HepG2 (cell line): ENCODE measurements around the gene INF2. TPM values are rescaled to one million over a fixed set of nuclear protein-coding genes. Genes with fewer than 3 reads are reported as not detected.

Experiments
- HIC2 ChIP-seq: sonication (generic); formaldehyde crosslinking; IDR thresholded peaks from 2 replicates; pipeline ENCODE4 v1.9.0; 2022; ENCODE audit warnings: low read depth, missing genetic modification reagents
- IRX3 ChIP-seq: sonication (generic); formaldehyde crosslinking; IDR thresholded peaks from 2 replicates; pipeline ENCODE4 v1.8.1; 2023; ENCODE audit warnings: mild to moderate bottlenecking, low read depth, missing genetic modification reagents, borderline replicate concordance
- MIER3 ChIP-seq: IDR thresholded peaks from 2 replicates; pipeline ENCODE4 v1.6.1; 2016; ENCODE audit warnings: missing compliant biosample characterization, borderline replicate concordance
- NCOA2 ChIP-seq: sonication (generic); formaldehyde crosslinking; IDR thresholded peaks from 2 replicates; pipeline ENCODE4 v1.8.0; 2022; ENCODE audit warnings: inconsistent platforms
- NONO ChIP-seq, 2 experiments: fragments of 450-650 bp in 1 of 2; sonication (generic) in 1 of 2; formaldehyde crosslinking in 1 of 2; IDR thresholded peaks in 1 of 2; conservative IDR thresholded peaks in 1 of 2; 2 replicates each; pipeline versions ENCODE4 v1.6.1 to v1.8.0; 2017 to 2022; ENCODE audit warnings: mild to moderate bottlenecking in 1 of 2, missing genetic modification reagents in 1 of 2, moderate library complexity in 1 of 2
- POLR2G ChIP-seq: fragments of 200-400 bp; formaldehyde crosslinking; IDR thresholded peaks from 2 replicates; pipeline ENCODE4 v1.6.1; 2018; ENCODE audit warnings: mild to moderate bottlenecking, low read depth, low read length, moderate library complexity
- SALL1 ChIP-seq: sonication (generic); formaldehyde crosslinking; IDR thresholded peaks from 2 replicates; pipeline ENCODE4 v1.8.0; 2022; ENCODE audit warnings: mild to moderate bottlenecking, missing genetic modification reagents
- ZMYM4 ChIP-seq: sonication (generic); formaldehyde crosslinking; IDR thresholded peaks from 2 replicates; pipeline ENCODE4 v1.8.1; 2023; ENCODE audit warnings: mild to moderate bottlenecking, missing genetic modification reagents
- ZNF12 ChIP-seq: sonication (generic); formaldehyde crosslinking; IDR thresholded peaks from 2 replicates; pipeline ENCODE4 v1.5.0; 2020; ENCODE audit warnings: missing genetic modification reagents
- ZNF350 ChIP-seq: sonication (generic); formaldehyde crosslinking; IDR thresholded peaks from 2 replicates; pipeline ENCODE4 v1.4.0; 2020; ENCODE audit warnings: mild to moderate bottlenecking, low read depth, missing genetic modification reagents, borderline replicate concordance
- ZNF556 ChIP-seq: sonication (generic); formaldehyde crosslinking; IDR thresholded peaks from 2 replicates; pipeline ENCODE4 v1.4.0; 2020; ENCODE audit warnings: mild to moderate bottlenecking, missing genetic modification reagents, borderline replicate concordance
- ZNF660 ChIP-seq: sonication (generic); formaldehyde crosslinking; IDR thresholded peaks from 2 replicates; pipeline ENCODE4 v1.5.1; 2020; ENCODE audit warnings: mild to moderate bottlenecking, low read depth, missing genetic modification reagents, borderline replicate concordance
- ZNF704 ChIP-seq: sonication (generic); formaldehyde crosslinking; IDR thresholded peaks from 2 replicates; pipeline ENCODE4 v1.8.1; 2023; ENCODE audit warnings: mild to moderate bottlenecking, inconsistent platforms, moderate library complexity, missing genetic modification reagents, borderline replicate concordance
- ZNF773 ChIP-seq: sonication (generic); formaldehyde crosslinking; IDR thresholded peaks from 2 replicates; pipeline ENCODE4 v1.4.0; 2020; ENCODE audit warnings: missing genetic modification reagents, borderline replicate concordance
- polyA plus RNA-seq, 8 experiments: library from polyadenylated mRNA; depleted of rRNA in 3 of 8; stranded (reverse) in 7 of 8; unstranded in 1 of 8; fragments of >200 nt; fragmentation: Illumina TruSeq in 4 of 8; extraction: Trizol in 4 of 8; gene quantifications; 2 replicates each; pipeline versions ENCODE4 v1.2.1 to v1.2.3, GENCODE V29; 2011 to 2016; ENCODE audit warnings: low read depth in 4 of 8, missing spikeins in 1 of 8, mixed read lengths in 1 of 8; ENCODE audit not compliant: insufficient read depth in 1 of 8
- total RNA-seq, 5 experiments: library from RNA; depleted of rRNA; stranded (reverse); fragments of >200 nt; fragmentation: Illumina TruSeq; extraction: Trizol; gene quantifications; 2 replicates each; pipeline ENCODE4 v1.2.3, GENCODE V29; 2016; ENCODE audit warnings: low read depth in 1 of 5
- TF ChIP-seq, protein P1 (sequence below): sonication (generic); formaldehyde crosslinking; IDR thresholded peaks from 2 replicates; pipeline ENCODE4 v1.4.0; 2020; ENCODE audit warnings: missing genetic modification reagents
- TF ChIP-seq, protein P2 (sequence below): sonication (generic); formaldehyde crosslinking; IDR thresholded peaks from 2 replicates; pipeline ENCODE4 v1.5.1; 2020; ENCODE audit warnings: missing genetic modification reagents, mild to moderate bottlenecking, borderline replicate concordance
- TF ChIP-seq, protein P3 (sequence below), 2 experiments: sonication (generic) in 1 of 2; formaldehyde crosslinking in 1 of 2; IDR thresholded peaks; 2 replicates each; pipeline versions ENCODE4 v1.6.1 to v1.9.0; 2014 to 2022; ENCODE audit warnings: antibody characterized with exemption in 1 of 2, borderline replicate concordance in 1 of 2, inconsistent platforms in 1 of 2, low read depth in 1 of 2, missing genetic modification reagents in 1 of 2

INF2 gene
- total and polyA plus RNA-seq, 2 of the 13 experiments (the other 11 are each of a cell fraction or from before 2014, with no cell fraction given), result 16.4 to 26.4 TPM

GRCh38 chr14:104723651-104724406 lies 34.4 kb downstream of the INF2 start, which contains the start of gene ADSS1 (continued):
- no peak for TF ChIP-seq ZNF12 (CRISPR knock-in tag)
- TF ChIP-seq ZNF350, result 0 out of 2 replicates have a peak, but pooled peaks have one; percentile 47
- TF ChIP-seq HIC2, result no peak; the same call in 1 of the 2 replicates
- no peak; the same call in 1 of the 2 replicates for TF ChIP-seq ZNF556 (CRISPR knock-in tag)
- peak; percentile 7; the same call in 1 of the 2 replicates for TF ChIP-seq SALL1 (CRISPR knock-in tag)
- peak; percentile 92; the same call in 1 of the 2 replicates for TF ChIP-seq ZNF773 (CRISPR knock-in tag)
- TF ChIP-seq, protein P1, sequence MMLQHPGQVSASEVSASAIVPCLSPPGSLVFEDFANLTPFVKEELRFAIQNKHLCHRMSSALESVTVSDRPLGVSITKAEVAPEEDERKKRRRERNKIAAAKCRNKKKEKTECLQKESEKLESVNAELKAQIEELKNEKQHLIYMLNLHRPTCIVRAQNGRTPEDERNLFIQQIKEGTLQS (CRISPR knock-in tag), result no peak
- TF ChIP-seq ZNF660 (CRISPR knock-in tag), result no peak
- 0 out of 2 replicates have a peak, but pooled peaks have one; percentile 41 for TF ChIP-seq IRX3 (CRISPR knock-in tag)
- peak; percentile 56; the same call in 1 of the 2 replicates for TF ChIP-seq ZMYM4 (CRISPR knock-in tag)
- TF ChIP-seq, protein P2, sequence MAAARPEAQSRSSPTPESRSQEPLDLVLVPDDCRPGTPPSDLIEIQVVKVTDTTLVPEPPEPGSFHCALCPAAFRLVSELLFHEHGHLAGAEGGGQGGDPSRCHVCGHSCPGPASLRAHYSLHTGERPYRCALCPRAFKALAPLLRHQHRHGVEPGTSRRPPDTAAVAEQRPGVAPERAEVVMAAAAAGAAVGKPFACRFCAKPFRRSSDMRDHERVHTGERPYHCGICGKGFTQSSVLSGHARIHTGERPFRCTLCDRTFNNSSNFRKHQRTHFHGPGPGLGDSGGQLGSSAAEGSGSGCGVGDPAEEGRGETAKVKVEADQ (CRISPR knock-in tag), result no peak
- peak; percentile 91 for TF ChIP-seq POLR2G
- no peak for TF ChIP-seq NONO (IDR thresholded peaks at IDR 0.05)
- TF ChIP-seq NONO (CRISPR knock-in tag; conservative IDR thresholded peaks at IDR 0.05), result 0 out of 2 replicates have a peak, but pooled peaks have one; percentile 4
- TF ChIP-seq ZNF704 (CRISPR knock-in tag), result no peak
- no peak for TF ChIP-seq NCOA2 (CRISPR knock-in tag)
- TF ChIP-seq MIER3, result no peak
- TF ChIP-seq, protein P3, sequence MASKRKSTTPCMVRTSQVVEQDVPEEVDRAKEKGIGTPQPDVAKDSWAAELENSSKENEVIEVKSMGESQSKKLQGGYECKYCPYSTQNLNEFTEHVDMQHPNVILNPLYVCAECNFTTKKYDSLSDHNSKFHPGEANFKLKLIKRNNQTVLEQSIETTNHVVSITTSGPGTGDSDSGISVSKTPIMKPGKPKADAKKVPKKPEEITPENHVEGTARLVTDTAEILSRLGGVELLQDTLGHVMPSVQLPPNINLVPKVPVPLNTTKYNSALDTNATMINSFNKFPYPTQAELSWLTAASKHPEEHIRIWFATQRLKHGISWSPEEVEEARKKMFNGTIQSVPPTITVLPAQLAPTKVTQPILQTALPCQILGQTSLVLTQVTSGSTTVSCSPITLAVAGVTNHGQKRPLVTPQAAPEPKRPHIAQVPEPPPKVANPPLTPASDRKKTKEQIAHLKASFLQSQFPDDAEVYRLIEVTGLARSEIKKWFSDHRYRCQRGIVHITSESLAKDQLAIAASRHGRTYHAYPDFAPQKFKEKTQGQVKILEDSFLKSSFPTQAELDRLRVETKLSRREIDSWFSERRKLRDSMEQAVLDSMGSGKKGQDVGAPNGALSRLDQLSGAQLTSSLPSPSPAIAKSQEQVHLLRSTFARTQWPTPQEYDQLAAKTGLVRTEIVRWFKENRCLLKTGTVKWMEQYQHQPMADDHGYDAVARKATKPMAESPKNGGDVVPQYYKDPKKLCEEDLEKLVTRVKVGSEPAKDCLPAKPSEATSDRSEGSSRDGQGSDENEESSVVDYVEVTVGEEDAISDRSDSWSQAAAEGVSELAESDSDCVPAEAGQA (IDR thresholded peaks at IDR 0.05; ENCODE audit: low read depth), result no peak
- TF ChIP-seq, protein P3 (CRISPR knock-in tag; IDR thresholded peaks at IDR 0.05; ENCODE audit: borderline replicate concordance), result 0 out of 2 replicates have a peak, but pooled peaks have one; percentile 56
